Activated T-helper 9 cell treated with anti-CD3 and anti-CD28 coated beads, Interleukin-2, amount 50 U/mL, for 16 hours (primary cell): Measurements from ENCODE around the gene GPR63.
"Not testable (repeated sequence)": the region's sequence is repeated elsewhere in the genome, so short reads cannot be mapped to it uniquely, and the experiment has no call there.

Source experiments
- DNase-seq: peaks from one replicate; pipeline ENCODE4 v3.0.0-alpha.2; 2020; ENCODE audit warnings: low read depth

The GPR63 gene

GRCh38 chr6:96837081-96837971 lies at the start of gene GPR63:
GPR63 (minus strand) TSS chr6:96837477; CDS start chr6:96799731, 37,746 bp downstream.
- peak; percentile 55 for DNase-seq

- DNase-seq, result no peak
Observed at GRCh38 chr6:96886519-96886918, 49.2 kb upstream of the GPR63 start.

GRCh38 chr6:96885187-96885631 lies 47.9 kb upstream of the GPR63 start:
- DNase-seq, result not testable (repeated sequence)

GRCh38 chr6:96878143-96878542 lies 40.9 kb upstream of the GPR63 start:
- no peak for DNase-seq

GRCh38 chr6:96876886-96877545 lies 39.7 kb upstream of the GPR63 start:
- no peak for DNase-seq

GRCh38 chr6:96872976-96873375 lies 35.7 kb upstream of the GPR63 start:
- no peak for DNase-seq

- no peak for DNase-seq
Observed at GRCh38 chr6:96865055-96865405, 27.8 kb upstream of the GPR63 start.

- no peak for DNase-seq
Observed at GRCh38 chr6:96864216-96865054, 27.2 kb upstream of the GPR63 start.

GRCh38 chr6:96862560-96862959 lies 25.3 kb upstream of the GPR63 start:
- DNase-seq, result no peak

GRCh38 chr6:96861588-96861987 lies 24.3 kb upstream of the GPR63 start:
- DNase-seq, result no peak

- no peak for DNase-seq
Observed at GRCh38 chr6:96856856-96857255, 19.6 kb upstream of the GPR63 start.

- DNase-seq, result no peak
Observed at GRCh38 chr6:96853083-96853482, 15.8 kb upstream of the GPR63 start.

- DNase-seq, result no peak
Observed at GRCh38 chr6:96852605-96853004, 15.3 kb upstream of the GPR63 start.

- no peak for DNase-seq
Observed at GRCh38 chr6:96851858-96852257, 14.6 kb upstream of the GPR63 start.

GRCh38 chr6:96849615-96850014 lies 12.3 kb upstream of the GPR63 start:
- no peak for DNase-seq

- no peak for DNase-seq
Observed at GRCh38 chr6:96844530-96844929, 7.3 kb upstream of the GPR63 start.

GRCh38 chr6:96841345-96841744 lies 4.1 kb upstream of the GPR63 start:
- no peak for DNase-seq

- DNase-seq, result no peak
Observed at GRCh38 chr6:96836631-96837080, 621 bp downstream of the GPR63 start.

- DNase-seq, result no peak
Observed at GRCh38 chr6:96834070-96834469, 3.2 kb downstream of the GPR63 start.

- DNase-seq, result no peak
Observed at GRCh38 chr6:96832780-96833179, 4.5 kb downstream of the GPR63 start.

- no peak for DNase-seq
Observed at GRCh38 chr6:96826865-96827264, 10.4 kb downstream of the GPR63 start.

- no peak for DNase-seq
Observed at GRCh38 chr6:96823743-96824142, 13.5 kb downstream of the GPR63 start.
